HepG2 (cell line): ENCODE data around the gene KIF1B. TPM values are rescaled to one million over a fixed set of nuclear protein-coding genes. Genes with fewer than 3 reads are reported as not detected.

Experiments
- ATAC-seq: fragments of 200-7000 bp; cut with Tn5 transposase; 3 replicates; pipeline ENCODE4 v1.9.1; 2020; ENCODE audit warnings: mild to moderate bottlenecking, moderate library complexity
- BruUV-seq: library from RNA; stranded (reverse); fragments of 400-500 nt; replicated peaks from 2 replicates; lab custom pipeline; 2021; lab: Mats Ljungman, UMichigan
- CTCF ChIA-PET: fragments of 300-600 bp; formaldehyde crosslinking; extraction: SDS; loops from one replicate; lab custom pipeline; 2021; ENCODE audit warnings: low total read pairs, inconsistent platforms, low intra/inter-chr PET ratio; lab: Yijun Ruan, JAX
- POLR2A ChIA-PET: fragments of 350-600 bp; sonication (Branson Sonifier 250); formaldehyde crosslinking; loops from one replicate; lab custom pipeline; 2020; ENCODE audit warnings: antibody characterized with exemption, inconsistent platforms; lab: Yijun Ruan, JAX
- DNase-seq: peaks from one replicate; pipeline ENCODE4 v3.0.0-alpha.2; 2015; ENCODE audit warnings: low spot score
- FAIRE-seq: peaks from 3 replicates; lab custom pipeline; 2011; peaks lifted over from hg19 to GRCh38; lab: Jason Lieb, UNC
- H2AFZ ChIP-seq: one replicate; pipeline ENCODE4 v1.6.1; 2011; ENCODE audit warnings: low read length, inconsistent platforms
- H3K27ac ChIP-seq: fragments of 300-600 bp; 3 replicates; pipeline ENCODE4 v1.8.0; 2011; ENCODE audit warnings: mixed run types, mild to moderate bottlenecking, mixed read lengths, low read length, inconsistent platforms; ENCODE audit not compliant: insufficient read depth; ENCODE audit errors: extremely low read length
- H3K27me3 ChIP-seq, 2 experiments: fragments of 200-600 bp in 1 of 2; 2 replicates in 1 of 2; 3 replicates in 1 of 2; pipeline versions ENCODE4 v1.6.0 to v1.8.0; 2011; ENCODE audit warnings: low read length in 2 of 2, mild to moderate bottlenecking in 2 of 2, moderate library complexity in 2 of 2, inconsistent platforms in 1 of 2; ENCODE audit not compliant: insufficient read depth in 2 of 2, control insufficient read depth in 1 of 2
- H3K36me3 ChIP-seq, 2 experiments: fragments of 200-600 bp in 1 of 2; replicated peaks in 1 of 2; 2 replicates in 1 of 2; 3 replicates in 1 of 2; pipeline versions ENCODE4 v1.5.1 to v1.8.0; 2011; ENCODE audit warnings: low read length in 2 of 2, inconsistent platforms in 1 of 2; ENCODE audit not compliant: insufficient read depth in 2 of 2, control insufficient read depth in 1 of 2
- H3K4me1 ChIP-seq: 2 replicates; pipeline ENCODE4 v1.5.1; 2012; ENCODE audit warnings: low read length, inconsistent platforms; ENCODE audit not compliant: insufficient read depth
- H3K4me2 ChIP-seq: 2 replicates; pipeline ENCODE4 v1.6.0; 2011; ENCODE audit warnings: low read depth, low read length, inconsistent platforms
- H3K4me3 ChIP-seq, 3 experiments: fragments of 200-600 bp in 1 of 3; sonication (generic), shearing (Covaris generic) in 1 of 3; replicated peaks in 1 of 3; 2 replicates each; pipeline ENCODE4 v1.5.1; 2011 to 2016; ENCODE audit warnings: low read length in 3 of 3, inconsistent platforms in 2 of 3, low read depth in 2 of 3, mild to moderate bottlenecking in 2 of 3, control low read depth in 1 of 3, mixed read lengths in 1 of 3; ENCODE audit not compliant: insufficient read depth in 1 of 3
- H3K79me2 ChIP-seq: one replicate; pipeline ENCODE4 v1.6.1; 2011; ENCODE audit warnings: low read length, inconsistent platforms; ENCODE audit not compliant: insufficient read depth
- H3K9ac ChIP-seq: 2 replicates; pipeline ENCODE4 v1.6.0; 2011; ENCODE audit warnings: mild to moderate bottlenecking, low read depth, low read length, inconsistent platforms; ENCODE audit not compliant: insufficient read depth
- H3K9me3 ChIP-seq: 2 replicates; pipeline ENCODE4 v1.5.1; 2012; ENCODE audit warnings: mild to moderate bottlenecking, low read length
- H4K20me1 ChIP-seq: 2 replicates; pipeline ENCODE4 v1.6.0; 2011; ENCODE audit warnings: inconsistent platforms, mild to moderate bottlenecking, low read length, moderate library complexity; ENCODE audit not compliant: insufficient read depth
- BHLHE40 ChIP-seq: IDR thresholded peaks from 2 replicates; pipeline ENCODE4 v1.6.1; 2011; ENCODE audit warnings: low read length, improper control_type of control experiment
- CBX2 ChIP-seq, 2 experiments: fragments of 200-600 bp in 1 of 2; sonication (generic); formaldehyde crosslinking in 1 of 2; IDR thresholded peaks; 2 replicates each; pipeline versions ENCODE4 v1.7.0 to v1.8.1; 2018 to 2022; ENCODE audit warnings: low read depth in 2 of 2, low read length in 1 of 2, mild to moderate bottlenecking in 1 of 2, missing genetic modification reagents in 1 of 2
- CENPX ChIP-seq: sonication (generic); formaldehyde crosslinking; IDR thresholded peaks from 2 replicates; pipeline ENCODE4 v1.9.0; 2021; ENCODE audit warnings: mild to moderate bottlenecking, missing genetic modification reagents, moderate library complexity
- FOXK1 ChIP-seq: sonication (generic); formaldehyde crosslinking; IDR thresholded peaks from 2 replicates; pipeline ENCODE4 v1.4.0; 2020; ENCODE audit warnings: low read depth, missing genetic modification reagents, borderline replicate concordance
- ISL2 ChIP-seq: sonication (generic); formaldehyde crosslinking; IDR thresholded peaks from 2 replicates; pipeline ENCODE4 v1.5.0; 2020; ENCODE audit warnings: missing genetic modification reagents
- MBNL3 ChIP-seq: fragments of 250-450 bp; sonication (Bioruptor Pico); conservative IDR thresholded peaks from 2 replicates; pipeline ENCODE4 v1.8.0; 2022; ENCODE audit warnings: mild to moderate bottlenecking, inconsistent platforms
- NFE2L2 ChIP-seq: fragments of 150-350 bp; IDR thresholded peaks from 2 replicates; pipeline ENCODE4 v1.6.1; 2014; ENCODE audit warnings: low read length
- NFIC ChIP-seq: IDR thresholded peaks from 2 replicates; pipeline ENCODE4 v1.6.1; 2012; ENCODE audit warnings: mild to moderate bottlenecking, low read length, inconsistent platforms
- PRDM15 ChIP-seq: sonication (generic); formaldehyde crosslinking; IDR thresholded peaks from 2 replicates; pipeline ENCODE4 v1.4.0; 2020; ENCODE audit warnings: missing genetic modification reagents
- SIN3B ChIP-seq: fragments of 150-350 bp; IDR thresholded peaks from 2 replicates; pipeline ENCODE4 v1.6.1; 2014; ENCODE audit warnings: low read length
- ZNF12 ChIP-seq: sonication (generic); formaldehyde crosslinking; IDR thresholded peaks from 2 replicates; pipeline ENCODE4 v1.5.0; 2020; ENCODE audit warnings: missing genetic modification reagents
- ZNF138 ChIP-seq: sonication (generic); formaldehyde crosslinking; IDR thresholded peaks from 2 replicates; pipeline ENCODE4 v1.5.0; 2020; ENCODE audit warnings: mild to moderate bottlenecking, low read depth, missing genetic modification reagents
- ZNF260 ChIP-seq: sonication (generic); formaldehyde crosslinking; IDR thresholded peaks from 2 replicates; pipeline ENCODE4 v1.4.0; 2020; ENCODE audit warnings: missing genetic modification reagents, low read depth, mild to moderate bottlenecking, borderline replicate concordance
- ZNF552 ChIP-seq: sonication (generic); formaldehyde crosslinking; IDR thresholded peaks from 2 replicates; pipeline ENCODE4 v1.9.0; 2022; ENCODE audit warnings: missing genetic modification reagents, mild to moderate bottlenecking, borderline replicate concordance
- WGBS: methylation state at CpG from one replicate; pipeline ENCODE4 v1.1.6; 2017; ENCODE audit warnings: low lambda C conversion rate; 5-methylcytosine and 5-hydroxymethylcytosine counted together
- in situ Hi-C: cut with HindIII; loops from 2 replicates; pipeline ENCODE4 v1.10.0; 2017; ENCODE audit warnings: low pct_unique_long_range_greater_than_20kb; ENCODE audit not compliant: extremely low pct_ligation_motif_present
- intact Hi-C: fragments of 100-400 bp; cut with micrococcal nuclease; formaldehyde crosslinking; loops from one replicate; pipeline ENCODE4 v1.10.0; 2022; ENCODE audit not compliant: unreplicated experiment
- polyA plus RNA-seq, 8 experiments: library from polyadenylated mRNA; depleted of rRNA in 3 of 8; stranded (reverse) in 7 of 8; unstranded in 1 of 8; fragments of >200 nt; fragmentation: Illumina TruSeq in 4 of 8; extraction: Trizol in 4 of 8; gene quantifications; 2 replicates each; pipeline versions ENCODE4 v1.2.1 to v1.2.3, GENCODE V29; 2011 to 2016; ENCODE audit warnings: low read depth in 4 of 8, missing spikeins in 1 of 8, mixed read lengths in 1 of 8; ENCODE audit not compliant: insufficient read depth in 1 of 8
- total RNA-seq, 5 experiments: library from RNA; depleted of rRNA; stranded (reverse); fragments of >200 nt; fragmentation: Illumina TruSeq; extraction: Trizol; gene quantifications; 2 replicates each; pipeline ENCODE4 v1.2.3, GENCODE V29; 2016; ENCODE audit warnings: low read depth in 1 of 5
- TF ChIP-seq, protein P1 (sequence below): IDR thresholded peaks from 2 replicates; pipeline ENCODE4 v1.6.1; 2018; ENCODE audit warnings: missing genetic modification reagents, mild to moderate bottlenecking, missing compliant biosample characterization

The KIF1B gene
- total and polyA plus RNA-seq, 2 of the 13 experiments (the other 11 are each of a cell fraction or from before 2014, with no cell fraction given), result 26.7 to 32.5 TPM

DNA sequence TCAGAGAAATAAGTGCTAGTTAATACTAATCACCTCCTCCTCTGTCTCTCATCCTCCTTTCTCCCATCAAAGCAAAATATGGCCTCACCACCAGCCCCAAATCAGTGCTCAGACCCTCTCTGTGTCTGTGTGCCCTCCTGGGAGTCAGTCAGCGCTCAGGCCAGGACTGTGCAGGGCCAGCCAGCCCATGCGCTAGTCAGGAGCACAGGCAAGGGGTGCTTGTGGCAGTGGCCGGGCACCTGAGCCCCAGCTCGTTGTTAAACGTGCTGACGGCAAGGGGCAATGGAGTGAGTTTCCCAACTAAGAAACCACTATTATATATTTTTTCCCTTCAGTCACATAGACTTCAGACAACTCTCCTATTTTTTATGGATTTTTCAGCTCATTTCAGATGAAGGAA lies 169.3 kb downstream of the KIF1B start:
- POLR2A ChIA-PET, result no interaction called here
- Histone ChIP-seq H3K4me3 (no peak overlapping the region), H3K27me3 (no peaks in the 10 kb centered on the region), H3K9ac (no peak overlapping the region), H3K9me3 (no peaks in the 10 kb centered on the region), H3K27ac (no peak overlapping the region), H3K36me3 (peaks cover 17 to 38% of the 10 kb centered on the region in 2 experiments), H3K4me2 (no peak overlapping the region), H3K4me1 (peaks cover 11% of the 10 kb centered on the region; the same call in 1 of the 2 replicates), H4K20me1 (no peaks in the 10 kb centered on the region), H2AFZ (no peak overlapping the region), H3K79me2 (no peaks in the 10 kb centered on the region)
- DNase-seq, result no peak
- intact Hi-C loops (no loop called here), in situ Hi-C loops (loop anchor here (5.0 to 10.0 kb wide), 2 partner anchors 48 to 95 kb away; partner anchors contain the start of genes DFFA and PEX14)
- CTCF ChIA-PET, result interaction anchor here (4.2 kb wide), 1 partner anchor 49 kb away, joined by 46 read pairs; the partner anchor contains the start of gene CENPS
- FAIRE-seq, result no peak
- BruUV-seq, result no TSS peak
- TF ChIP-seq ISL2 (CRISPR knock-in tag), result no peak
- no peak for TF ChIP-seq SIN3B
- TF ChIP-seq ZNF138 (CRISPR knock-in tag), result no peak
- TF ChIP-seq MBNL3 (CRISPR knock-in tag), result no peak
- no peak for TF ChIP-seq NFIC
- no peak for TF ChIP-seq NFE2L2
- TF ChIP-seq FOXK1 (CRISPR knock-in tag), result no peak
- TF ChIP-seq ZNF12 (CRISPR knock-in tag), result no peak
- no peak for TF ChIP-seq PRDM15 (CRISPR knock-in tag)
- no peak for TF ChIP-seq CBX2 (IDR thresholded peaks at IDR 0.05; ENCODE audit: low read depth, low read length)
- TF ChIP-seq CBX2 (CRISPR knock-in tag; IDR thresholded peaks at IDR 0.05; ENCODE audit: low read depth), result no peak
- no peak for TF ChIP-seq BHLHE40
- no peak for TF ChIP-seq CENPX
- no peak for TF ChIP-seq ZNF552 (CRISPR knock-in tag)
- TF ChIP-seq, protein P1, sequence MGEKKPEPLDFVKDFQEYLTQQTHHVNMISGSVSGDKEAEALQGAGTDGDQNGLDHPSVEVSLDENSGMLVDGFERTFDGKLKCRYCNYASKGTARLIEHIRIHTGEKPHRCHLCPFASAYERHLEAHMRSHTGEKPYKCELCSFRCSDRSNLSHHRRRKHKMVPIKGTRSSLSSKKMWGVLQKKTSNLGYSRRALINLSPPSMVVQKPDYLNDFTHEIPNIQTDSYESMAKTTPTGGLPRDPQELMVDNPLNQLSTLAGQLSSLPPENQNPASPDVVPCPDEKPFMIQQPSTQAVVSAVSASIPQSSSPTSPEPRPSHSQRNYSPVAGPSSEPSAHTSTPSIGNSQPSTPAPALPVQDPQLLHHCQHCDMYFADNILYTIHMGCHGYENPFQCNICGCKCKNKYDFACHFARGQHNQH (CRISPR knock-in tag), result no peak
- no peak for TF ChIP-seq ZNF260 (CRISPR knock-in tag)
- 98% methylated on average over 4 of the region's 6 CpGs for WGBS
- no peak for ATAC-seq
